Stomach (tissue), 4 donors: ENCODE data around the gene CNTN4.

Experiments
- EP300 ChIP-seq: sonication (generic); formaldehyde crosslinking; IDR thresholded peaks from one replicate; pipeline ENCODE4 v1.6.1; 2017; ENCODE audit warnings: antibody characterized with exemption
- POLR2AphosphoS5 ChIP-seq, 3 donors: sonication (generic); formaldehyde crosslinking; IDR thresholded peaks; one replicate each; pipeline ENCODE4 v1.6.1; 2016; ENCODE audit warnings: antibody characterized with exemption in 3 of 3
- TF ChIP-seq, protein P1 (sequence below), 7 experiments: fragments of 450-650 bp in 4 of 7; fragments of 200-600 bp in 3 of 7; sonication (generic) in 3 of 7; IDR thresholded peaks; one replicate each; pipeline ENCODE4 v1.5.1; 2016 to 2019; ENCODE audit warnings: antibody characterized with exemption in 7 of 7, control low read depth in 2 of 7, mild to moderate bottlenecking in 1 of 7

DNA sequence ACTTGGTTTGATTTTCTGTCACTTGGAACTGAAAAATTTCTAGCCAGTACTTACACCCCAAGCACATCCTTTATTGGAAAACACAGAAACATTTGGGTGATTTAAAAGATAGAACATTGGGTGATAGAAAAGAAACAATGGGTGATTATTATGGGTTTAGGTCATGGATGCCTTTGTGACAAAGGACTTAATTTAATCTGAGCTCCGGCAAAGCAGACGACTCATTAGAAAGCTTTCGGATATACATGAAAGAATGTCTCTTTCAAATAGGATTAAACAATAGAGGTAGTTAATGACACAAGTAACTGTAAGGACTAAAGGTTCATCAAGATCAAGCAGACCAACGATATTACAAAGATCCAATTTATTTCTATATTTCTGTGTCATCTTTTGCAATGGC is 37.3 kb upstream of the CNTN4 start:
- TF ChIP-seq, protein P1, sequence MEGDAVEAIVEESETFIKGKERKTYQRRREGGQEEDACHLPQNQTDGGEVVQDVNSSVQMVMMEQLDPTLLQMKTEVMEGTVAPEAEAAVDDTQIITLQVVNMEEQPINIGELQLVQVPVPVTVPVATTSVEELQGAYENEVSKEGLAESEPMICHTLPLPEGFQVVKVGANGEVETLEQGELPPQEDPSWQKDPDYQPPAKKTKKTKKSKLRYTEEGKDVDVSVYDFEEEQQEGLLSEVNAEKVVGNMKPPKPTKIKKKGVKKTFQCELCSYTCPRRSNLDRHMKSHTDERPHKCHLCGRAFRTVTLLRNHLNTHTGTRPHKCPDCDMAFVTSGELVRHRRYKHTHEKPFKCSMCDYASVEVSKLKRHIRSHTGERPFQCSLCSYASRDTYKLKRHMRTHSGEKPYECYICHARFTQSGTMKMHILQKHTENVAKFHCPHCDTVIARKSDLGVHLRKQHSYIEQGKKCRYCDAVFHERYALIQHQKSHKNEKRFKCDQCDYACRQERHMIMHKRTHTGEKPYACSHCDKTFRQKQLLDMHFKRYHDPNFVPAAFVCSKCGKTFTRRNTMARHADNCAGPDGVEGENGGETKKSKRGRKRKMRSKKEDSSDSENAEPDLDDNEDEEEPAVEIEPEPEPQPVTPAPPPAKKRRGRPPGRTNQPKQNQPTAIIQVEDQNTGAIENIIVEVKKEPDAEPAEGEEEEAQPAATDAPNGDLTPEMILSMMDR (IDR thresholded peaks at IDR 0.05) = no peak
- TF ChIP-seq EP300 (no peak), POLR2AphosphoS5 (IDR thresholded peaks at IDR 0.05) (no peak)
